VCaP (cell line): ENCODE results near the gene AP2A1.
A peak's percentile ranks its signal among the peaks of the same experiment; 100 is the strongest.

ENCODE experiments used
- H3K27ac ChIP-seq: fragments of 450-650 bp; 2 replicates; pipeline ENCODE4 v1.5.1; 2017
- CTCF ChIP-seq: fragments of 450-650 bp; conservative IDR thresholded peaks from 2 replicates; pipeline ENCODE4 v1.5.1; 2017; ENCODE audit warnings: mild to moderate bottlenecking, moderate library complexity

The AP2A1 gene

GRCh38 chr19:49803529-49803856, 36.7 kb downstream of the AP2A1 start:
- TF ChIP-seq CTCF, result no peak
- H3K27ac ChIP-seq, result no peak overlapping the region; the same call in 1 of the 2 replicates

- TF ChIP-seq CTCF, result no peak
- H3K27ac ChIP-seq, result no peak overlapping the region
These were observed 39.2 kb downstream of the AP2A1 start for GRCh38 chr19:49805822-49806619.

GRCh38 chr19:49806620-49806959, 39.8 kb downstream of the AP2A1 start:
- H3K27ac ChIP-seq, result no peak overlapping the region
- no peak for TF ChIP-seq CTCF

- H3K27ac ChIP-seq, result no peak overlapping the region
- no peak for TF ChIP-seq CTCF
These were observed 40.5 kb downstream of the AP2A1 start for GRCh38 chr19:49807058-49807903.

GRCh38 chr19:49807904-49808675, 41.3 kb downstream of the AP2A1 start:
- H3K27ac ChIP-seq, result peak overlapping the region; percentile 79
- TF ChIP-seq CTCF, result no peak

GRCh38 chr19:49808711-49809159, 41.9 kb downstream of the AP2A1 start:
- peak overlapping the region; percentile 79 for H3K27ac ChIP-seq
- no peak for TF ChIP-seq CTCF
